Endothelial cell of umbilical vein (primary cell): Measurements from ENCODE around the gene CLIC3. TPM values are rescaled to one million over a fixed set of nuclear protein-coding genes. Genes with fewer than 3 reads are reported as not detected.

Experiments
- BruUV-seq: library from RNA; stranded (reverse); fragments of 400-500 nt; replicated peaks from 2 replicates; lab custom pipeline; 2021; lab: Mats Ljungman, UMichigan
- CTCF ChIA-PET: fragments of 300-600, 350-600 bp; sonication (Branson Sonifier 250); formaldehyde crosslinking; loops from one replicate; lab custom pipeline; 2021; ENCODE audit warnings: antibody characterized with exemption, inconsistent platforms; lab: Charles Lee
- POLR2A ChIA-PET: fragments of 300-600, 350-600 bp; sonication (Branson Sonifier 250); formaldehyde crosslinking; loops from one replicate; lab custom pipeline; 2021; ENCODE audit warnings: antibody characterized with exemption, inconsistent platforms; lab: Charles Lee
- DNase-seq: peaks from one replicate; pipeline ENCODE4 v3.0.0-alpha.2; 2011; ENCODE audit warnings: low read depth, low spot score
- FAIRE-seq: peaks from 2 replicates; lab custom pipeline; 2011; peaks lifted over from hg19 to GRCh38; lab: Jason Lieb, UNC
- H2AFZ ChIP-seq: 2 replicates; pipeline ENCODE4 v1.6.0; 2012; ENCODE audit warnings: low read depth, low read length, control low read depth, inconsistent platforms
- H3K27ac ChIP-seq: 2 replicates; pipeline ENCODE4 v1.5.1; 2011; ENCODE audit warnings: low read depth, mild to moderate bottlenecking, control low read depth, low read length, moderate library complexity; ENCODE audit not compliant: insufficient read depth
- H3K27me3 ChIP-seq, 2 experiments: 2 replicates each; pipeline versions ENCODE4 v1.6.0 to v1.6.1; 2011; ENCODE audit warnings: low read length in 2 of 2, mixed read lengths in 1 of 2; ENCODE audit not compliant: control insufficient read depth in 2 of 2, insufficient read depth in 2 of 2
- H3K36me3 ChIP-seq, 2 experiments: 2 replicates in 1 of 2; 3 replicates in 1 of 2; pipeline ENCODE4 v1.5.1; 2011; ENCODE audit warnings: low read length in 2 of 2, mild to moderate bottlenecking in 1 of 2, moderate library complexity in 1 of 2; ENCODE audit not compliant: control insufficient read depth in 2 of 2, insufficient read depth in 2 of 2; ENCODE audit errors: extremely low read depth in 1 of 2
- H3K4me1 ChIP-seq: 3 replicates; pipeline ENCODE4 v1.5.1; 2011; ENCODE audit warnings: mild to moderate bottlenecking, low read length; ENCODE audit not compliant: control insufficient read depth, insufficient read depth; ENCODE audit errors: extremely low read depth
- H3K4me2 ChIP-seq: 2 replicates; pipeline ENCODE4 v1.6.1; 2011; ENCODE audit warnings: low read length, control low read depth, mixed read lengths; ENCODE audit not compliant: insufficient read depth
- H3K4me3 ChIP-seq, 3 experiments: fragments of 200-600 bp in 1 of 3; sonication (generic), shearing (Covaris generic) in 1 of 3; replicated peaks in 1 of 3; 2 replicates each; pipeline ENCODE4 v1.5.1; 2011 to 2016; ENCODE audit warnings: control low read depth in 3 of 3, low read length in 3 of 3, mild to moderate bottlenecking in 2 of 3, inconsistent platforms in 1 of 3, low read depth in 1 of 3, moderate library complexity in 1 of 3; ENCODE audit not compliant: insufficient read depth in 1 of 3
- H3K79me2 ChIP-seq: 2 replicates; pipeline ENCODE4 v1.6.0; 2012; ENCODE audit warnings: low read length, inconsistent platforms; ENCODE audit not compliant: control insufficient read depth, insufficient read depth
- H3K9ac ChIP-seq: replicated peaks from 2 replicates; pipeline ENCODE3; 2011; ENCODE audit warnings: low read length, control low read depth; ENCODE audit not compliant: insufficient read depth; ENCODE audit errors: extremely low read depth
- H3K9me1 ChIP-seq: replicated peaks from 3 replicates; pipeline ENCODE4 v1.6.0; 2011; ENCODE audit warnings: mild to moderate bottlenecking, low read length; ENCODE audit not compliant: control insufficient read depth, insufficient read depth; ENCODE audit errors: extremely low read depth
- H3K9me3 ChIP-seq: replicated peaks from 2 replicates; pipeline ENCODE4 v1.5.1; 2012; ENCODE audit warnings: low read length, inconsistent platforms; ENCODE audit not compliant: control insufficient read depth, insufficient read depth
- H4K20me1 ChIP-seq: replicated peaks from 2 replicates; pipeline ENCODE3; 2011; ENCODE audit warnings: mild to moderate bottlenecking, low read length; ENCODE audit not compliant: control insufficient read depth, insufficient read depth; ENCODE audit errors: extremely low read depth
- EZH2 ChIP-seq: IDR thresholded peaks from 2 replicates; pipeline ENCODE4 v1.6.1; 2012; ENCODE audit warnings: borderline replicate concordance, low read depth, mild to moderate bottlenecking, moderate library complexity, low read length, inconsistent platforms; ENCODE audit not compliant: severe bottlenecking
- FOS ChIP-seq: IDR thresholded peaks from 2 replicates; pipeline ENCODE4 v1.6.1; 2011; ENCODE audit warnings: mild to moderate bottlenecking, low read length, moderate library complexity, borderline replicate concordance; ENCODE audit not compliant: insufficient read depth
- GATA2 ChIP-seq: IDR thresholded peaks from 2 replicates; pipeline ENCODE4 v1.7.0; 2011; ENCODE audit warnings: low read depth, mild to moderate bottlenecking, moderate library complexity, mixed read lengths, low read length; ENCODE audit not compliant: insufficient read length, insufficient read depth
- JUN ChIP-seq: IDR thresholded peaks from 2 replicates; pipeline ENCODE4 v1.6.1; 2011; ENCODE audit warnings: borderline replicate concordance, low read depth; ENCODE audit not compliant: insufficient read length, insufficient read depth
- MAX ChIP-seq: IDR thresholded peaks from 2 replicates; pipeline ENCODE4 v1.6.1; 2011; ENCODE audit not compliant: insufficient read depth, insufficient read length
- MYC ChIP-seq: IDR thresholded peaks from one replicate; pipeline ENCODE4 v1.6.1; 2011; ENCODE audit warnings: mild to moderate bottlenecking, low read depth, low read length
- POLR2A ChIP-seq: IDR thresholded peaks from 2 replicates; pipeline ENCODE4 v1.6.1; 2012; ENCODE audit warnings: low read depth, mild to moderate bottlenecking, control low read depth, low read length
- POLR2AphosphoS5 ChIP-seq: IDR thresholded peaks from 2 replicates; pipeline ENCODE4 v1.6.1; 2012; ENCODE audit warnings: low read depth, mild to moderate bottlenecking, control low read depth, low read length, moderate library complexity; ENCODE audit not compliant: insufficient read depth
- dilution Hi-C: fragments of 300-500 bp; cut with MboI; formaldehyde crosslinking; loops from one replicate; pipeline ENCODE4 v1.15.0; 2019; ENCODE audit warnings: low sequenced_read_pairs; ENCODE audit not compliant: extremely low pct_ligation_motif_present
- intact Hi-C: fragments of 100-400 bp; cut with micrococcal nuclease; formaldehyde crosslinking; loops from one replicate; pipeline ENCODE4 v1.10.0; 2022
- polyA plus RNA-seq, 4 experiments: library from polyadenylated mRNA; depleted of rRNA in 3 of 4; stranded (reverse) in 3 of 4; unstranded in 1 of 4; fragments of >200 nt; gene quantifications; 2 replicates each; pipeline versions ENCODE4 v1.2.1 to v1.2.3, GENCODE V29; 2011 to 2012; ENCODE audit warnings: missing spikeins in 1 of 4
- total RNA-seq: library from RNA; stranded (reverse); gene quantifications from 2 replicates; pipeline ENCODE4 v1.2.3, GENCODE V29; 2021
- TF ChIP-seq, protein P1 (sequence below), 2 donors: IDR thresholded peaks; 1 replicate in 1 of 2; 2 replicates in 1 of 2; pipeline ENCODE4 v1.5.1; 2011; ENCODE audit warnings: low read length in 2 of 2, mild to moderate bottlenecking in 2 of 2, moderate library complexity in 2 of 2, control low read depth in 1 of 2, inconsistent platforms in 1 of 2, low read depth in 1 of 2; ENCODE audit not compliant: insufficient read depth in 1 of 2; ENCODE audit errors: extremely low read depth in 1 of 2

Gene CLIC3
- total and polyA plus RNA-seq, 2 donors (not counting 3 experiments of a cell fraction or from before 2014, with no cell fraction given) = 2.3 TPM; not detected in 1

DNA sequence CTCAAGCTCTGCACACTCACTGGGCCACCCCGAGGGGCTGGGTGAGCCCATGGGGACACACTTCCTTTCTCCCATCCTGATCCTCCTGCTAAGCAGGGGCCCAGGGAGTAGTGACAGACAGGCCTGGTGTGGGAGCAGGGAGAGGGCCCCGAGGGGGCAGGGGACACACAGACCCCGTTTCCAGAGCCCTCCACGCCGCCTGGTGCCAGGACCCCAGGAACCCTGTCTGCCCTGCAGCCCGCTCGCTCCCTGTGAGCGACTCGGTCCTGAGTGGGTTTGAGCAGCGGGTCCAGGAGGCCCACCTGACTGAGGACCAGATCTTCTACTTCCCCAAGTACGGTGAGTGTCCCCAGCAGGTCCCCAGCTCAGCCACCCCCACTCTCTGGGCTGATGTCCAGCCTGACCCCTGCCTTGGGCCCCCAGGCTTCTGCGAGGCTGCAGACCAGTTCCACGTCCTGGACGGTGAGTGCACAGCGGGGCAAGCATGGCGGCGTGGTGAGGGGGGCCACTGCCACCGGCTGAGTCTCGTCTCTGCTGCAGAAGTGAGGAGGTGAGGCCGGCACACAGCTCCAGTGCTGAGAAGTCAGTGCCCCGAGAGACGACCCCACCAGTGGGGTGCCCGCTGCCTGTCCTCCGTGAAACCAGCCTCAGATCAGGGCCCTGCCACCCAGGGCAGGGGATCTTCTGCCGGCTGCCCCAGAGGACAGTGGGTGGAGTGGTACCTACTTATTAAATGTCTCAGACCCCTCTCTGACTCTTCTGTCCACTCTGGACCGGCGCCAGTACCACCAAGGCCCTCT is 49.9 kb downstream of the CLIC3 start:
- Histone ChIP-seq H3K27ac (no peak overlapping the region), H2AFZ (no peak overlapping the region), H3K4me2 (no peak overlapping the region), H3K4me1 (peaks cover 5% of the 10 kb centered on the region), H4K20me1 (no peaks in the 10 kb centered on the region), H3K36me3 (peaks cover 2 to 12% of the 10 kb centered on the region in 2 experiments), H3K9me3 (no peaks in the 10 kb centered on the region), H3K9ac (no peak overlapping the region), H3K79me2 (peaks cover 25% of the 10 kb centered on the region), H3K9me1 (no peaks in the 10 kb centered on the region), H3K4me3 (no peak overlapping the region), H3K27me3 (no peaks in the 10 kb centered on the region)
- dilution Hi-C loops = loop anchor here (25.0 kb wide), 1 partner anchor 134 kb away; the partner anchor contains the start of gene RABL6
- TF ChIP-seq, protein P1, sequence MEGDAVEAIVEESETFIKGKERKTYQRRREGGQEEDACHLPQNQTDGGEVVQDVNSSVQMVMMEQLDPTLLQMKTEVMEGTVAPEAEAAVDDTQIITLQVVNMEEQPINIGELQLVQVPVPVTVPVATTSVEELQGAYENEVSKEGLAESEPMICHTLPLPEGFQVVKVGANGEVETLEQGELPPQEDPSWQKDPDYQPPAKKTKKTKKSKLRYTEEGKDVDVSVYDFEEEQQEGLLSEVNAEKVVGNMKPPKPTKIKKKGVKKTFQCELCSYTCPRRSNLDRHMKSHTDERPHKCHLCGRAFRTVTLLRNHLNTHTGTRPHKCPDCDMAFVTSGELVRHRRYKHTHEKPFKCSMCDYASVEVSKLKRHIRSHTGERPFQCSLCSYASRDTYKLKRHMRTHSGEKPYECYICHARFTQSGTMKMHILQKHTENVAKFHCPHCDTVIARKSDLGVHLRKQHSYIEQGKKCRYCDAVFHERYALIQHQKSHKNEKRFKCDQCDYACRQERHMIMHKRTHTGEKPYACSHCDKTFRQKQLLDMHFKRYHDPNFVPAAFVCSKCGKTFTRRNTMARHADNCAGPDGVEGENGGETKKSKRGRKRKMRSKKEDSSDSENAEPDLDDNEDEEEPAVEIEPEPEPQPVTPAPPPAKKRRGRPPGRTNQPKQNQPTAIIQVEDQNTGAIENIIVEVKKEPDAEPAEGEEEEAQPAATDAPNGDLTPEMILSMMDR (IDR thresholded peaks at IDR 0.05; ENCODE audit: extremely low read depth in 1 of 2, insufficient read depth in 1 of 2, low read depth in 1 of 2, low read length in 2 of 2) = no peak
- TF ChIP-seq EZH2 (no peak), GATA2 (no peak), FOS (no peak), MYC (no peak), POLR2AphosphoS5 (no peak), POLR2A (no peak), JUN (no peak), MAX (no peak)
- intact Hi-C loops = loop anchor here (5.0 kb wide), 1 partner anchor 46 kb away; the partner anchor contains the start of gene PAXX
- ChIA-PET CTCF (interaction anchor here (0.8 to 2.4 kb wide), 3 partner anchors 83 to 100 kb away, joined by 3 to 111 read pairs (median 10); partner anchors contain the start of gene NPDC1), POLR2A (no interaction called here)
- DNase-seq = no peak
- no peak for FAIRE-seq
- BruUV-seq = no TSS peak
